ENCODE data around the gene ABR.

GRCh38 chr17:1003972-1004768 is 175.6 kb downstream of the ABR start:
- TF ChIP-seq CTCF (IDR thresholded peaks at IDR 0.05; ENCODE audit: low read depth, low read length) (no peak), POLR2A (IDR thresholded peaks at IDR 0.05; ENCODE audit: extremely low read depth, insufficient read length) (no peak)

Data from NB4 (cell line).